Activated CD8-positive, alpha-beta T cell treated with anti-CD3 and anti-CD28 coated beads for 36 hours (primary cell): ENCODE results near the gene THBD. TPM values are rescaled to one million over a fixed set of nuclear protein-coding genes. Genes with fewer than 3 reads are reported as not detected.

Experiments
- ATAC-seq: fragments of 200-7000 bp; cut with Tn5 transposase; one replicate; pipeline ENCODE4 v1.10.0; 2021; ENCODE audit warnings: mild to moderate bottlenecking, moderate library complexity
- CTCF ChIA-PET: fragments of 350-600 bp; sonication (Branson Sonifier 250); formaldehyde crosslinking; loops from one replicate; lab custom pipeline; 2021; ENCODE audit warnings: antibody characterized with exemption; lab: Charles Lee
- POLR2A ChIA-PET: fragments of 350-600 bp; sonication (Branson Sonifier 250); formaldehyde crosslinking; loops from one replicate; lab custom pipeline; 2021; ENCODE audit warnings: antibody characterized with exemption; lab: Charles Lee
- DNase-seq: peaks from one replicate; pipeline ENCODE4 v3.0.0-alpha.2; 2020
- H3K27ac Mint-ChIP-seq: one replicate; pipeline ENCODE4 v1.8.0; 2021; ENCODE audit warnings: mild to moderate bottlenecking, mixed read lengths
- H3K27me3 Mint-ChIP-seq: one replicate; pipeline ENCODE4 v1.8.0; 2021; ENCODE audit warnings: mixed read lengths
- H3K36me3 Mint-ChIP-seq: one replicate; pipeline ENCODE4 v1.8.0; 2021; ENCODE audit warnings: low read depth, mixed read lengths
- H3K4me1 Mint-ChIP-seq: one replicate; pipeline ENCODE4 v1.8.0; 2021; ENCODE audit warnings: low read depth, mixed read lengths
- H3K4me3 Mint-ChIP-seq: one replicate; pipeline ENCODE4 v1.8.0; 2021; ENCODE audit warnings: mild to moderate bottlenecking, moderate library complexity, mixed read lengths
- H3K9me3 Mint-ChIP-seq: one replicate; pipeline ENCODE4 v1.8.0; 2021; ENCODE audit warnings: mixed read lengths
- intact Hi-C: fragments of 100-400 bp; cut with micrococcal nuclease; formaldehyde crosslinking; loops from one replicate; pipeline ENCODE4 v1.10.0; 2022
- total RNA-seq, 2 experiments: library from RNA; stranded (reverse); gene quantifications; one replicate each; pipeline ENCODE4 v1.2.3, GENCODE V29; 2021
- TF ChIP-seq, protein P1 (sequence below): fragments of 200-600 bp; IDR thresholded peaks from one replicate; pipeline ENCODE4 v1.8.0; 2022; ENCODE audit warnings: antibody characterized with exemption, mild to moderate bottlenecking

THBD gene
- total RNA-seq, 2 experiments from 2014 or later: not detected

DNA sequence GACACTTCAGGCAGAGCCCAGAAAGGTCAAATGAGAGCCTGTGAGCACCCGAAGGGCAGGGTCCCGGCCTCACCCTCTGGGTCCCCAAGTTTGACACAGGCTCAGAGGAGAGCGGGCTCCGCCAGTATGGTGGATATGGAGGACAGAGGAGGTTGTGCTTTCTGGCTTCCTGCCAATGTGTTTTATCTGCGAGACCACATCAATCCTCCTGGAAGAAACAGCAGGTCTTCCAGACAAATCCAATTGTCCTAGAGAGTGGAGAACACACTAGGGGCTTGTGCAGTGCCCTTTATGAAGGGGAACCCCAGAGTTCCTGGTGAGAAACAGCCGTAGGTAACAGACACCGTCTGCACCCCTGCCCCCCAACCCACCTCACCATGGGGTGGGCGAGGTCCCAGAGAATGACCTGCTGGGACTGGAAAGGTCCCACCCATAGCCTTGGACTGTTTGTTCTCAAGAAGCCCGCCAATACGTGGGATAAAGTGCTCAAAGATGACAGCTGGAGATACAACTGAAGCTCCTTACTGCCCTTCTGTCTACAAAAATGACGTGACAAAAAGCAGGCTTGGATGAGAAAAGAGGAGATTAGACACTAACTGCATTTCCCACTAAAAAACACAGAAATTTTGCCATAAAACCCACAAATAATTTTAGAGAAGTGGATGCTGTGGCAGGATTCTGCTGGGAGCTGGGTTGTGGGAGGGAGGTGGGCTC lies 38.3 kb downstream of the THBD start:
- intact Hi-C loops: no loop called here
- POLR2A ChIA-PET: no interaction called here

GRCh38 chr20:23010096-23010495 lies 39.4 kb downstream of the THBD start:
- intact Hi-C loops: no loop called here
- CTCF ChIA-PET: no interaction called here
- POLR2A ChIA-PET: no interaction called here
- TF ChIP-seq, protein P1, sequence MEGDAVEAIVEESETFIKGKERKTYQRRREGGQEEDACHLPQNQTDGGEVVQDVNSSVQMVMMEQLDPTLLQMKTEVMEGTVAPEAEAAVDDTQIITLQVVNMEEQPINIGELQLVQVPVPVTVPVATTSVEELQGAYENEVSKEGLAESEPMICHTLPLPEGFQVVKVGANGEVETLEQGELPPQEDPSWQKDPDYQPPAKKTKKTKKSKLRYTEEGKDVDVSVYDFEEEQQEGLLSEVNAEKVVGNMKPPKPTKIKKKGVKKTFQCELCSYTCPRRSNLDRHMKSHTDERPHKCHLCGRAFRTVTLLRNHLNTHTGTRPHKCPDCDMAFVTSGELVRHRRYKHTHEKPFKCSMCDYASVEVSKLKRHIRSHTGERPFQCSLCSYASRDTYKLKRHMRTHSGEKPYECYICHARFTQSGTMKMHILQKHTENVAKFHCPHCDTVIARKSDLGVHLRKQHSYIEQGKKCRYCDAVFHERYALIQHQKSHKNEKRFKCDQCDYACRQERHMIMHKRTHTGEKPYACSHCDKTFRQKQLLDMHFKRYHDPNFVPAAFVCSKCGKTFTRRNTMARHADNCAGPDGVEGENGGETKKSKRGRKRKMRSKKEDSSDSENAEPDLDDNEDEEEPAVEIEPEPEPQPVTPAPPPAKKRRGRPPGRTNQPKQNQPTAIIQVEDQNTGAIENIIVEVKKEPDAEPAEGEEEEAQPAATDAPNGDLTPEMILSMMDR: no peak
- Mint-ChIP-seq H3K4me1 (no peaks in the 10 kb centered on the region), H3K27ac (no peak overlapping the region), H3K36me3 (no peaks in the 10 kb centered on the region), H3K27me3 (no peaks in the 10 kb centered on the region), H3K9me3 (no peaks in the 10 kb centered on the region), H3K4me3 (no peak overlapping the region)
- no peak for ATAC-seq
- no peak for DNase-seq

More for the DNA sequence above, 38.3 kb downstream of the THBD start:
- CTCF ChIA-PET: no interaction called here
- Mint-ChIP-seq H3K27ac (no peak overlapping the region), H3K27me3 (no peaks in the 10 kb centered on the region), H3K36me3 (no peaks in the 10 kb centered on the region), H3K4me3 (no peak overlapping the region), H3K4me1 (no peaks in the 10 kb centered on the region), H3K9me3 (no peaks in the 10 kb centered on the region)
- TF ChIP-seq, protein P1: no peak
- no peak for ATAC-seq
- no peak for DNase-seq

- no peaks in the 10 kb centered on the region for H3K27me3 Mint-ChIP-seq
- ChIA-PET POLR2A (no interaction called here), CTCF (no interaction called here)
- H3K4me1 Mint-ChIP-seq: no peaks in the 10 kb centered on the region
- no peaks in the 10 kb centered on the region for H3K36me3 Mint-ChIP-seq
- intact Hi-C loops: no loop called here
- TF ChIP-seq, protein P1: no peak
- no peak overlapping the region for H3K4me3 Mint-ChIP-seq
- no peaks in the 10 kb centered on the region for H3K9me3 Mint-ChIP-seq
- no peak for DNase-seq
- no peak overlapping the region for H3K27ac Mint-ChIP-seq
- no peak for ATAC-seq
Observed at GRCh38 chr20:23009636-23010035, 39.8 kb downstream of the THBD start.

DNA sequence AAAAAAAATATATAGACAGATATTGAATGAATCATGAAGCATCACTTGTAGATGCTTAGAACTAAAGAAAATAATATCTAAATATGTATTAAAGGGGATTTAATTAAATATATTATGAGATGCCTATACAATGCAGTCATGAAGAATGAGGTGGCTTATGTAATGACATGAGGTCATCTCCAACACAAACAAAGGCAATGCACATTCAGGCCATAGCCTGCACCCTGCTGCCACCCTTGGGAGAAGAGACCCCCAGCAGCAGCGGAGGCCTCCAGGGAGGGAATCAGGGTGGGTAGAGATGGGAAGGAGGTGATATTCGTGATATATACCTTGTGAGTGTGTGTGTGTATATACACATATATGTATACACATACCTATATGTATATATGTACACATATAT lies 40.8 kb downstream of the THBD start:
- TF ChIP-seq, protein P1: no peak
- no peaks in the 10 kb centered on the region for H3K36me3 Mint-ChIP-seq
- ATAC-seq: no peak
- no peaks in the 10 kb centered on the region for H3K27me3 Mint-ChIP-seq
- DNase-seq: no peak
- H3K9me3 Mint-ChIP-seq: no peaks in the 10 kb centered on the region
- POLR2A ChIA-PET: no interaction called here
- H3K4me1 Mint-ChIP-seq: no peaks in the 10 kb centered on the region
- intact Hi-C loops: no loop called here
- CTCF ChIA-PET: no interaction called here
- H3K27ac Mint-ChIP-seq: no peak overlapping the region
- no peak overlapping the region for H3K4me3 Mint-ChIP-seq

GRCh38 chr20:23007886-23008655 lies 41.4 kb downstream of the THBD start:
- no peaks in the 10 kb centered on the region for H3K9me3 Mint-ChIP-seq
- DNase-seq: no peak
- no peaks in the 10 kb centered on the region for H3K4me1 Mint-ChIP-seq
- no peak overlapping the region for H3K27ac Mint-ChIP-seq
- H3K27me3 Mint-ChIP-seq: no peaks in the 10 kb centered on the region
- CTCF ChIA-PET: no interaction called here
- no peak for ATAC-seq
- no peak overlapping the region for H3K4me3 Mint-ChIP-seq
- intact Hi-C loops: no loop called here
- POLR2A ChIA-PET: no interaction called here
- H3K36me3 Mint-ChIP-seq: no peaks in the 10 kb centered on the region
- TF ChIP-seq, protein P1: no peak
